GM21737 (cell line): ENCODE results near the gene FNIP2.
"Not testable (repeated sequence)": the region's sequence is repeated elsewhere in the genome, so short reads cannot be mapped to it uniquely, and the experiment has no call there.

Source experiments
- ATAC-seq: cut with Tn5 transposase; IDR thresholded peaks from one replicate; pipeline ENCODE4 v1.9.1; 2021; ENCODE audit warnings: mild to moderate bottlenecking, moderate library complexity; ENCODE audit not compliant: unreplicated experiment

FNIP2 gene

GRCh38 chr4:158903079-158903456 lies 134.2 kb downstream of the FNIP2 start:
- no peak for ATAC-seq

GRCh38 chr4:158903472-158904043 lies 134.7 kb downstream of the FNIP2 start:
- no peak for ATAC-seq

- no peak for ATAC-seq
Measured at GRCh38 chr4:158904815-158905214, 136.0 kb downstream of the FNIP2 start.

GRCh38 chr4:158906073-158906472 lies 137.2 kb downstream of the FNIP2 start:
- peak; percentile 91 for ATAC-seq

GRCh38 chr4:158912390-158912789 lies 143.6 kb downstream of the FNIP2 start:
- no peak for ATAC-seq

- ATAC-seq: no peak
Measured at GRCh38 chr4:158912806-158913205, 144.0 kb downstream of the FNIP2 start.

GRCh38 chr4:158913766-158914165 lies 144.9 kb downstream of the FNIP2 start:
- ATAC-seq: no peak

GRCh38 chr4:158914218-158914617 lies 145.4 kb downstream of the FNIP2 start:
- no peak for ATAC-seq

GRCh38 chr4:158915683-158916241 lies 146.9 kb downstream of the FNIP2 start:
- ATAC-seq: peak; percentile 53

- not testable (repeated sequence) for ATAC-seq
Measured at GRCh38 chr4:158920452-158920996, 151.7 kb downstream of the FNIP2 start.

- not testable (repeated sequence) for ATAC-seq
Measured at GRCh38 chr4:158927774-158928173, 158.9 kb downstream of the FNIP2 start.

- ATAC-seq: no peak
Measured at GRCh38 chr4:158929939-158930638, 161.3 kb downstream of the FNIP2 start.

- ATAC-seq: no peak
Measured at GRCh38 chr4:158930639-158930972, 161.8 kb downstream of the FNIP2 start.

GRCh38 chr4:158933236-158933635 lies 164.4 kb downstream of the FNIP2 start:
- ATAC-seq: no peak

- no peak for ATAC-seq
Measured at GRCh38 chr4:158934996-158935669, 166.3 kb downstream of the FNIP2 start.

- ATAC-seq: no peak
Measured at GRCh38 chr4:158936238-158936637, 167.4 kb downstream of the FNIP2 start.

- no peak for ATAC-seq
Measured at GRCh38 chr4:158938220-158939044, 169.6 kb downstream of the FNIP2 start.

GRCh38 chr4:158940271-158940670 lies 171.4 kb downstream of the FNIP2 start:
- no peak for ATAC-seq

GRCh38 chr4:158941321-158941720 lies 172.5 kb downstream of the FNIP2 start:
- ATAC-seq: no peak

- ATAC-seq: no peak
Measured at GRCh38 chr4:158941895-158942294, 173.1 kb downstream of the FNIP2 start.
